KMS-11 (cell line): Measurements from ENCODE around the gene NT5DC1.

ENCODE experiments used
- H2AFZ ChIP-seq: fragments of 200-600 bp; sonication (generic); 2 replicates; pipeline ENCODE4 v1.6.1; 2016; ENCODE audit warnings: antibody characterized with exemption, mixed run types, low read depth
- H3K27ac ChIP-seq: fragments of 200-600 bp; sonication (generic); 2 replicates; pipeline ENCODE4 v1.6.1; 2016; ENCODE audit warnings: mild to moderate bottlenecking, mixed run types
- H3K27me3 ChIP-seq: fragments of 200-600 bp; sonication (generic); 2 replicates; pipeline ENCODE4 v1.6.1; 2017; ENCODE audit warnings: mild to moderate bottlenecking, low read depth, mixed run types, moderate library complexity; ENCODE audit not compliant: insufficient read depth
- H3K36me3 ChIP-seq: fragments of 200-600 bp; sonication (generic); 2 replicates; pipeline ENCODE4 v1.6.1; 2017; ENCODE audit warnings: mild to moderate bottlenecking, mixed run types; ENCODE audit not compliant: insufficient read depth
- H3K4me1 ChIP-seq: fragments of 200-600 bp; sonication (generic); 2 replicates; pipeline ENCODE4 v1.6.1; 2016; ENCODE audit warnings: mild to moderate bottlenecking, low read depth, mixed run types; ENCODE audit not compliant: poor library complexity, severe bottlenecking
- H3K4me2 ChIP-seq: fragments of 200-600 bp; sonication (generic); 2 replicates; pipeline ENCODE4 v1.7.0; 2016; ENCODE audit warnings: mild to moderate bottlenecking, mixed run types
- H3K4me3 ChIP-seq: fragments of 200-600 bp; sonication (generic); IDR thresholded peaks from 2 replicates; pipeline ENCODE4 v1.6.1; 2017; ENCODE audit warnings: low read depth, low read length, mixed read lengths; ENCODE audit not compliant: insufficient read depth
- H3K79me2 ChIP-seq: fragments of 200-600 bp; sonication (generic); 2 replicates; pipeline ENCODE4 v1.6.1; 2016; ENCODE audit warnings: low read depth, mixed run types; ENCODE audit not compliant: insufficient read depth
- H3K9ac ChIP-seq: fragments of 200-600 bp; sonication (generic); 2 replicates; pipeline ENCODE4 v1.6.1; 2016; ENCODE audit warnings: mild to moderate bottlenecking, mixed run types
- H4K20me1 ChIP-seq: fragments of 200-600 bp; sonication (generic); 2 replicates; pipeline ENCODE4 v1.6.1; 2016; ENCODE audit warnings: mild to moderate bottlenecking, mixed run types; ENCODE audit not compliant: insufficient read depth
- CTCF ChIP-seq: fragments of 200-600 bp; sonication (generic); conservative IDR thresholded peaks from 2 replicates; pipeline ENCODE4 v1.6.1; 2017; ENCODE audit warnings: low read depth, mild to moderate bottlenecking, antibody characterized with exemption, low read length, moderate library complexity, mixed read lengths

Gene NT5DC1

GRCh38 chr6:116191881-116192280 lies 91.2 kb downstream of the NT5DC1 start:
- Histone ChIP-seq H3K36me3 (no peaks in the 10 kb centered on the region), H2AFZ (no peak overlapping the region), H3K4me3 (no peak overlapping the region), H3K27ac (no peak overlapping the region), H3K9ac (no peak overlapping the region), H4K20me1 (no peaks in the 10 kb centered on the region), H3K4me2 (no peak overlapping the region), H3K4me1 (no peaks in the 10 kb centered on the region), H3K27me3 (no peaks in the 10 kb centered on the region), H3K79me2 (no peaks in the 10 kb centered on the region)
- TF ChIP-seq CTCF, result no peak

- H3K4me2 ChIP-seq, result no peak overlapping the region
- no peaks in the 10 kb centered on the region for H4K20me1 ChIP-seq
- no peaks in the 10 kb centered on the region for H3K36me3 ChIP-seq
- no peak overlapping the region for H2AFZ ChIP-seq
- no peak overlapping the region for H3K4me3 ChIP-seq
- no peaks in the 10 kb centered on the region for H3K79me2 ChIP-seq
- no peak for TF ChIP-seq CTCF
- H3K4me1 ChIP-seq, result no peaks in the 10 kb centered on the region
- H3K27ac ChIP-seq, result no peak overlapping the region
- H3K9ac ChIP-seq, result no peak overlapping the region
- H3K27me3 ChIP-seq, result no peaks in the 10 kb centered on the region
Measured at GRCh38 chr6:116192786-116193185, 92.1 kb downstream of the NT5DC1 start.

GRCh38 chr6:116196841-116197240 lies 96.2 kb downstream of the NT5DC1 start:
- no peaks in the 10 kb centered on the region for H3K79me2 ChIP-seq
- no peaks in the 10 kb centered on the region for H3K27me3 ChIP-seq
- TF ChIP-seq CTCF, result no peak
- H3K36me3 ChIP-seq, result no peaks in the 10 kb centered on the region
- no peaks in the 10 kb centered on the region for H4K20me1 ChIP-seq
- no peak overlapping the region for H3K4me3 ChIP-seq
- no peak overlapping the region for H3K27ac ChIP-seq
- no peak overlapping the region for H3K4me2 ChIP-seq
- H3K4me1 ChIP-seq, result no peaks in the 10 kb centered on the region
- H3K9ac ChIP-seq, result no peak overlapping the region
- H2AFZ ChIP-seq, result no peak overlapping the region

- Histone ChIP-seq H3K36me3 (no peaks in the 10 kb centered on the region), H3K4me2 (no peak overlapping the region)
- no peak for TF ChIP-seq CTCF
Measured at GRCh38 chr6:116200619-116201249, 100.1 kb downstream of the NT5DC1 start.

More at GRCh38 chr6:116200619-116201249, 100.1 kb downstream of the NT5DC1 start:
- Histone ChIP-seq H3K27ac (no peak overlapping the region), H3K27me3 (no peaks in the 10 kb centered on the region), H3K4me3 (no peak overlapping the region), H4K20me1 (no peaks in the 10 kb centered on the region), H3K9ac (no peak overlapping the region), H3K4me1 (peaks cover 10% of the 10 kb centered on the region), H3K79me2 (no peaks in the 10 kb centered on the region), H2AFZ (no peak overlapping the region)
